H1 (cell line): ENCODE measurements around the gene KRT17. TPM values are rescaled to one million over a fixed set of nuclear protein-coding genes. Genes with fewer than 3 reads are reported as not detected.

Source experiments
- CTCF ChIA-PET: fragments of 300-600 bp; sonication (Branson Sonifier 250); formaldehyde crosslinking; loops from one replicate; lab custom pipeline; 2021; ENCODE audit not compliant: partially characterized antibody; lab: Charles Lee
- POLR2A ChIA-PET: fragments of 300-600 bp; sonication (Branson Sonifier 250); formaldehyde crosslinking; loops from one replicate; lab custom pipeline; 2021; ENCODE audit warnings: inconsistent platforms; ENCODE audit not compliant: partially characterized antibody; lab: Charles Lee
- DNase-seq, 2 experiments: peaks; one replicate each; pipeline versions ENCODE4 v3.0.0 to v3.0.0-alpha.2; 2010 to 2022; ENCODE audit warnings: low spot score in 2 of 2, low read depth in 1 of 2, mixed read lengths in 1 of 2
- FAIRE-seq: peaks from 2 replicates; lab custom pipeline; 2011; peaks lifted over from hg19 to GRCh38; lab: Jason Lieb, UNC
- H2AFZ ChIP-seq: 2 replicates; pipeline ENCODE4 v1.8.1; 2012; ENCODE audit warnings: low read length, inconsistent platforms
- H2AK5ac ChIP-seq: 2 replicates; pipeline ENCODE4 v1.6.1; 2013; ENCODE audit warnings: low read depth, low read length
- H2BK120ac ChIP-seq: replicated peaks from 2 replicates; pipeline ENCODE3; 2013; ENCODE audit warnings: low read depth, low read length, inconsistent platforms
- H2BK12ac ChIP-seq: 2 replicates; pipeline ENCODE4 v1.6.1; 2013; ENCODE audit warnings: low read depth, low read length
- H2BK15ac ChIP-seq: 2 replicates; pipeline ENCODE4 v1.6.1; 2013; ENCODE audit warnings: low read length
- H2BK20ac ChIP-seq: 2 replicates; pipeline ENCODE4 v1.6.1; 2013; ENCODE audit warnings: low read length
- H2BK5ac ChIP-seq: 2 replicates; pipeline ENCODE4 v1.6.1; 2013; ENCODE audit warnings: low read depth, low read length
- H3K14ac ChIP-seq: 2 replicates; pipeline ENCODE4 v1.6.1; 2013; ENCODE audit warnings: inconsistent platforms; ENCODE audit not compliant: insufficient read length
- H3K18ac ChIP-seq: 2 replicates; pipeline ENCODE4 v1.6.1; 2013; ENCODE audit warnings: low read length; ENCODE audit errors: extremely low read depth
- H3K23ac ChIP-seq: 2 replicates; pipeline ENCODE4 v1.6.1; 2013; ENCODE audit warnings: inconsistent platforms; ENCODE audit not compliant: insufficient read length
- H3K23me2 ChIP-seq: 2 replicates; pipeline ENCODE4 v1.6.1; 2013; ENCODE audit warnings: low read depth, low read length
- H3K27ac ChIP-seq: 2 replicates; pipeline ENCODE4 v1.6.1; 2011; ENCODE audit warnings: low read depth, low read length, inconsistent platforms
- H3K27me3 ChIP-seq, 4 experiments: replicated peaks in 1 of 4; 1 replicate in 1 of 4; 2 replicates in 3 of 4; pipeline versions ENCODE4 v1.6.1 to v1.8.1; 2011 to 2013; ENCODE audit warnings: low read length in 3 of 4, mild to moderate bottlenecking in 3 of 4, inconsistent platforms in 2 of 4, mixed read lengths in 2 of 4, moderate library complexity in 1 of 4; ENCODE audit not compliant: control insufficient read depth in 3 of 4, insufficient read depth in 3 of 4; ENCODE audit errors: extremely low read depth in 1 of 4
- H3K36me3 ChIP-seq, 4 experiments: 2 replicates each; pipeline versions ENCODE4 v1.6.1 to v1.8.1; 2011 to 2013; ENCODE audit warnings: mild to moderate bottlenecking in 4 of 4, low read length in 3 of 4, moderate library complexity in 2 of 4, control low read depth in 1 of 4, inconsistent platforms in 1 of 4; ENCODE audit not compliant: insufficient read depth in 4 of 4, control insufficient read depth in 2 of 4
- H3K4ac ChIP-seq: replicated peaks from 2 replicates; pipeline ENCODE3; 2013; ENCODE audit warnings: low read length, low read depth, mixed read lengths, inconsistent platforms; ENCODE audit not compliant: insufficient read length
- H3K4me1 ChIP-seq, 4 experiments: replicated peaks in 1 of 4; 1 replicate in 1 of 4; 2 replicates in 3 of 4; pipeline versions ENCODE4 v1.6.1 to v1.8.1; 2011 to 2013; ENCODE audit warnings: low read length in 3 of 4, inconsistent platforms in 2 of 4, mixed read lengths in 1 of 4; ENCODE audit not compliant: insufficient read depth in 4 of 4, control insufficient read depth in 3 of 4
- H3K4me2 ChIP-seq, 2 experiments: 2 replicates each; pipeline versions ENCODE4 v1.6.1 to v1.8.1; 2011 to 2013; ENCODE audit warnings: low read depth in 2 of 2, low read length in 2 of 2, control low read depth in 1 of 2, inconsistent platforms in 1 of 2, mild to moderate bottlenecking in 1 of 2; ENCODE audit not compliant: insufficient read depth in 1 of 2
- H3K4me3 ChIP-seq, 4 experiments: fragments of 200-600, 300-600 bp in 1 of 4; sonication (generic), shearing (Covaris generic), sonication (Bioruptor Twin) in 1 of 4; 2 replicates each; pipeline versions ENCODE4 v1.5.1 to v1.8.1; 2011 to 2016; ENCODE audit warnings: low read length in 4 of 4, low read depth in 3 of 4, control low read depth in 2 of 4, inconsistent platforms in 2 of 4, mild to moderate bottlenecking in 2 of 4, mixed read lengths in 1 of 4, moderate library complexity in 1 of 4; ENCODE audit not compliant: insufficient read depth in 2 of 4; ENCODE audit errors: extremely low read depth in 1 of 4
- H3K56ac ChIP-seq: replicated peaks from 2 replicates; pipeline ENCODE3; 2013; ENCODE audit warnings: low read depth, mild to moderate bottlenecking, mixed read lengths, low read length, inconsistent platforms; ENCODE audit not compliant: insufficient read length
- H3K79me1 ChIP-seq: 2 replicates; pipeline ENCODE4 v1.6.1; 2013; ENCODE audit warnings: low read depth, low read length, control low read depth
- H3K79me2 ChIP-seq, 2 experiments: 2 replicates each; pipeline versions ENCODE4 v1.6.1 to v1.8.1; 2012 to 2013; ENCODE audit warnings: low read length in 2 of 2, mild to moderate bottlenecking in 2 of 2, inconsistent platforms in 1 of 2; ENCODE audit not compliant: insufficient read depth in 2 of 2, control insufficient read depth in 1 of 2
- H3K9ac ChIP-seq, 4 experiments: replicated peaks in 1 of 4; 1 replicate in 1 of 4; 2 replicates in 3 of 4; pipeline versions ENCODE4 v1.6.1 to v1.8.1; 2011 to 2013; ENCODE audit warnings: low read depth in 3 of 4, low read length in 3 of 4, control low read depth in 2 of 4, mild to moderate bottlenecking in 2 of 4, moderate library complexity in 2 of 4, inconsistent platforms in 1 of 4; ENCODE audit errors: extremely low read depth in 1 of 4
- H3K9me3 ChIP-seq, 2 experiments: 2 replicates each; pipeline versions ENCODE4 v1.6.1 to v1.8.1; 2012 to 2013; ENCODE audit warnings: mild to moderate bottlenecking in 2 of 2, moderate library complexity in 2 of 2, control low read depth in 1 of 2, inconsistent platforms in 1 of 2, low read depth in 1 of 2, low read length in 1 of 2, mixed read lengths in 1 of 2; ENCODE audit not compliant: insufficient read depth in 2 of 2
- H4K20me1 ChIP-seq, 2 experiments: replicated peaks in 1 of 2; 2 replicates each; pipeline versions ENCODE3 to v1.8.1; 2011 to 2013; ENCODE audit warnings: inconsistent platforms in 2 of 2, low read length in 2 of 2, mild to moderate bottlenecking in 1 of 2; ENCODE audit not compliant: insufficient read depth in 2 of 2, control insufficient read depth in 1 of 2
- H4K5ac ChIP-seq: 2 replicates; pipeline ENCODE4 v1.6.1; 2013; ENCODE audit warnings: low read length, low read depth, mixed read lengths, inconsistent platforms; ENCODE audit not compliant: insufficient read length
- H4K8ac ChIP-seq: 2 replicates; pipeline ENCODE4 v1.8.0; 2013; ENCODE audit warnings: mild to moderate bottlenecking, moderate library complexity, low read length, inconsistent platforms; ENCODE audit not compliant: insufficient read depth; ENCODE audit errors: extremely low read depth
- H4K91ac ChIP-seq: replicated peaks from 2 replicates; pipeline ENCODE3; 2013; ENCODE audit warnings: low read length, mixed read lengths, inconsistent platforms; ENCODE audit not compliant: insufficient read length
- CTCF ChIP-seq, 3 experiments: IDR thresholded peaks; 1 replicate in 2 of 3; 2 replicates in 1 of 3; pipeline versions ENCODE4 v1.5.1 to v1.6.1; 2011; ENCODE audit warnings: low read length in 3 of 3, mild to moderate bottlenecking in 3 of 3, inconsistent platforms in 2 of 3, low read depth in 1 of 3, moderate library complexity in 1 of 3; ENCODE audit not compliant: insufficient read depth in 1 of 3; ENCODE audit errors: control extremely low read depth in 1 of 3
- E2F6 ChIP-seq: IDR thresholded peaks from 2 replicates; pipeline ENCODE4 v1.6.1; 2012; ENCODE audit warnings: inconsistent platforms
- EGR1 ChIP-seq: IDR thresholded peaks from 2 replicates; pipeline ENCODE4 v1.6.1; 2011; ENCODE audit warnings: low read depth, low read length, borderline replicate concordance
- NANOG ChIP-seq: IDR thresholded peaks from 2 replicates; pipeline ENCODE4 v1.6.1; 2011; ENCODE audit warnings: low read length, low read depth, mild to moderate bottlenecking, inconsistent platforms; ENCODE audit not compliant: insufficient read depth, poor library complexity, severe bottlenecking
- RFX5 ChIP-seq: IDR thresholded peaks from 2 replicates; pipeline ENCODE4 v1.6.1; 2011; ENCODE audit warnings: low read depth, low read length, improper control_type of control experiment, borderline replicate concordance
- SIN3A ChIP-seq, 2 experiments: IDR thresholded peaks in 1 of 2; conservative IDR thresholded peaks in 1 of 2; 2 replicates each; pipeline ENCODE4 v1.6.1; 2011 to 2012; ENCODE audit warnings: low read length in 2 of 2, improper control_type of control experiment in 1 of 2, low read depth in 1 of 2, mild to moderate bottlenecking in 1 of 2
- TAF1 ChIP-seq: IDR thresholded peaks from 2 replicates; pipeline ENCODE4 v1.6.1; 2011; ENCODE audit warnings: mild to moderate bottlenecking, low read depth, low read length
- TAF7 ChIP-seq: optimal IDR thresholded peaks from 2 replicates; pipeline ENCODE3; 2011; ENCODE audit warnings: low read depth, mild to moderate bottlenecking, inconsistent platforms, low read length, moderate library complexity, borderline replicate concordance
- WGBS, 2 experiments: shearing (Covaris generic) in 1 of 2; methylation state at CpG; one replicate each; pipeline versions ENCODE4 v1.1.6 to v1.1.7; 2013 to 2015; ENCODE audit warnings: low lambda C conversion rate in 2 of 2, mixed read lengths in 2 of 2, inconsistent platforms in 1 of 2, low coverage in 1 of 2, missing lambda C conversion rate in 1 of 2; ENCODE audit not compliant: insufficient replicate concordance in 2 of 2, insufficient coverage in 1 of 2, insufficient read length in 1 of 2; ENCODE audit errors: extremely low coverage in 1 of 2, missing lambda C conversion rate in 1 of 2; 5-methylcytosine and 5-hydroxymethylcytosine counted together
- polyA plus RNA-seq, 7 experiments: library from polyadenylated mRNA; depleted of rRNA in 3 of 7; stranded (reverse) in 5 of 7; unstranded in 2 of 7; fragments of >200 nt in 5 of 7; fragments of 200-250 nt in 2 of 7; gene quantifications; 1 replicate in 5 of 7; 2 replicates in 1 of 7; 4 replicates in 1 of 7; pipeline versions ENCODE4 v1.2.1 to v1.2.3, GENCODE V29; 2011 to 2013; ENCODE audit warnings: missing spikeins in 2 of 7, mixed read lengths in 2 of 7
- total RNA-seq: library from RNA; stranded (reverse); fragmentation: NEBNext Ultra II Directional; extraction: Animal tissue kit (Norgen Biotek cat#: 25700); gene quantifications from 2 replicates; pipeline ENCODE4 v1.2.1, GENCODE V29; 2021

The KRT17 gene
- total and polyA plus RNA-seq, 2 of the 8 experiments (the other 6 are each of a cell fraction or from before 2014, with no cell fraction given): 0.50 to 0.95 TPM

- no peak overlapping the region for H4K8ac ChIP-seq
- H3K4ac ChIP-seq: no peak overlapping the region
- ChIA-PET POLR2A (no interaction called here), CTCF (interaction anchor here (1.0 to 14.5 kb wide), 7 partner anchors 8 to 70 kb away, joined by 3 to 103 read pairs (median 10); no protein-coding TSS in a partner anchor)
- H2BK120ac ChIP-seq: no peak overlapping the region
- H3K27me3 ChIP-seq: no peaks in the 10 kb centered on the region
- DNase-seq: no peak
- H2BK12ac ChIP-seq: no peak overlapping the region
- no peak overlapping the region for H2AFZ ChIP-seq
- H3K4me1 ChIP-seq: peaks cover 0 to 4% (median 2%) of the 10 kb centered on the region in 4 experiments; a peak in 3 of 7 replicates
- H3K79me2 ChIP-seq: no peaks in the 10 kb centered on the region
- H3K14ac ChIP-seq: no peak overlapping the region
- 88% methylated on average over 18 of the region's 20 CpGs; no CpG with 5 or more reads in 1 of the 2 experiments for WGBS, 2 experiments
- H3K4me2 ChIP-seq: no peak overlapping the region
- H3K79me1 ChIP-seq: no peaks in the 10 kb centered on the region
- H2BK5ac ChIP-seq: no peak overlapping the region
- H2BK15ac ChIP-seq: no peak overlapping the region
- no peak overlapping the region for H3K23ac ChIP-seq
- H3K9ac ChIP-seq: no peak overlapping the region
- no peak overlapping the region; the same call in none of the 2 replicates for H3K18ac ChIP-seq
- no peak overlapping the region for H3K27ac ChIP-seq
- no peak overlapping the region for H4K5ac ChIP-seq
- no peak overlapping the region for H3K4me3 ChIP-seq
- no peaks in the 10 kb centered on the region for H4K20me1 ChIP-seq
- H3K23me2 ChIP-seq: no peaks in the 10 kb centered on the region
- H3K56ac ChIP-seq: no peak overlapping the region
- no peak for FAIRE-seq
- H4K91ac ChIP-seq: no peak overlapping the region
- no peaks in the 10 kb centered on the region for H3K9me3 ChIP-seq
- H2AK5ac ChIP-seq: no peak overlapping the region
- H2BK20ac ChIP-seq: no peak overlapping the region
- H3K36me3 ChIP-seq: no peaks in the 10 kb centered on the region
- TF ChIP-seq TAF1 (no peak), SIN3A (conservative IDR thresholded peaks at IDR 0.05 in 1 of 2, IDR thresholded peaks at IDR 0.05 in 1 of 2; ENCODE audit: low read depth in 1 of 2, low read length in 2 of 2) (no peak), CTCF (IDR thresholded peaks at IDR 0.05; ENCODE audit: control extremely low read depth in 1 of 3, insufficient read depth in 1 of 3, low read depth in 1 of 3, low read length in 3 of 3) (no peak), RFX5 (no peak), NANOG (no peak), E2F6 (no peak), TAF7 (no peak), EGR1 (no peak)
Measured at GRCh38 chr17:41619036-41619926, 5.1 kb downstream of the KRT17 start.
